ENCODE data around the gene MSLN.

- TF ChIP-seq CTCF (conservative IDR thresholded peaks at IDR 0.05) = no peak
- TF ChIP-seq ZFX (IDR thresholded peaks at IDR 0.05) = no peak
These were observed 4.9 kb downstream of the MSLN start for GRCh38 chr16:765488-765865.
